Measurements from ENCODE around the gene SLC1A1.
"Not testable (repeated sequence)": the region's sequence is repeated elsewhere in the genome, so short reads cannot be mapped to it uniquely, and the experiment has no call there.

Gene SLC1A1

DNA sequence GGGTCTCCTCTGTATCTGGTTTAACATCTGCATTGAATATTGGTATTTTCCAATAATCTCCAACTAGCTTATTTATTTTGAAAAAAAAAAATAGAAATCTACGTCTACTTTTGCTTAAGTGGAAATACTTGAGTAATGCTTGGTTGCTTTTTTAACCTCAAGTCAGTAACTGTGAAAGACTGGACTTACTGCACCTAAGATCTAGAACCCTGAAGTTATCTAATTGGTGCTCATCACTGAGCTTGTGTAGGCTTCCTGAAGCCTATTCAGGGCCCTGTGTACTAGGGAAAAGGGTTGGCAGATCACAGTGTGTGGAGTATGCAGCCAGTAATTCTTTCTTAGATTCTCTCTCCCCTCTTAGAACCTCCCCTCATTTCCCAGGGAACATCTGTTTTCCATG, 16.2 kb downstream of the SLC1A1 start:
- no peak for DNase-seq (ENCODE audit: low spot score)

DNA sequence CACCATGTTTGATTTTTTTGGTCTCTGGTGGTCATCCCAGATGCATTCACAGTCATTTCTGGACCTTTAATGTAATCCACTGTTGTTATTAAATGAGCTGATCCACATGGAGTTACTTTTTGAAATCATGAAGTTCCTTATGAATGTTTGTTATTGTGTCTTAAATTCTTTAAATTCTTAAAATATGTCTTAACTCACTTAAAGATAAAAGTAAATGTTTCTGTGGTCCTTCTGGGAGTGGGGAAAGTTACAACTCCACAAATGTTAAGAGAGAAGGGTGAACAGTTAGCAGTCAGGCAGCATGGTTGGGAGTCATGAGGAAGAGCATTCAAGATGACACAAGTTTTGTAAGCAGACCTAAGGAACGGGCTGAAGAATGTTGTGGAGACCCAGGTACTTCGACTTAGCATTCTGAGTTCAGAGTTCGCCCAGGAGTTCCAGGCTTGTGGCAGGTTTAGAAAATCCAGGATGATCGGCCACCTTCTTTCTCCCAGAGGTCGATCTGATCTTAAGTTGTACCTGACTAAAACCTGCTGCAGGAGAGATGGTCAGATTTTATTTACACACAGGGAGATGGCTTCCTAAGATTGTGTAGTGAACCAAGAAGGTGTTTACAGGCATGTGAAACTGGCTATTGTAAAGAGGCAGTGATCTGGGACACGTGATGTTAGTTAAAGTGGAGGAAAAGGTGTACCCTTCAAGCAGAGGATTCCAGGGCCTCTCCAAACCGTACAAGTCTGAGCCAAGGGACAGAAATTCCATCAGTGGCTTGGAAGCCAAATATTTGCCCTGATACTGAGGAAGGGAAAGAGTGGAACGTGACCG, 17.2 kb downstream of the SLC1A1 start:
- no peak for DNase-seq (ENCODE audit: low spot score)

- no peak for DNase-seq (ENCODE audit: low spot score)
Measured at GRCh38 chr9:4508246-4508906, 18.1 kb downstream of the SLC1A1 start.

GRCh38 chr9:4508907-4509589, 18.8 kb downstream of the SLC1A1 start:
- no peak for DNase-seq (ENCODE audit: low spot score)

- DNase-seq (ENCODE audit: low spot score), result no peak
Measured at GRCh38 chr9:4509590-4509984, 19.3 kb downstream of the SLC1A1 start.

DNA sequence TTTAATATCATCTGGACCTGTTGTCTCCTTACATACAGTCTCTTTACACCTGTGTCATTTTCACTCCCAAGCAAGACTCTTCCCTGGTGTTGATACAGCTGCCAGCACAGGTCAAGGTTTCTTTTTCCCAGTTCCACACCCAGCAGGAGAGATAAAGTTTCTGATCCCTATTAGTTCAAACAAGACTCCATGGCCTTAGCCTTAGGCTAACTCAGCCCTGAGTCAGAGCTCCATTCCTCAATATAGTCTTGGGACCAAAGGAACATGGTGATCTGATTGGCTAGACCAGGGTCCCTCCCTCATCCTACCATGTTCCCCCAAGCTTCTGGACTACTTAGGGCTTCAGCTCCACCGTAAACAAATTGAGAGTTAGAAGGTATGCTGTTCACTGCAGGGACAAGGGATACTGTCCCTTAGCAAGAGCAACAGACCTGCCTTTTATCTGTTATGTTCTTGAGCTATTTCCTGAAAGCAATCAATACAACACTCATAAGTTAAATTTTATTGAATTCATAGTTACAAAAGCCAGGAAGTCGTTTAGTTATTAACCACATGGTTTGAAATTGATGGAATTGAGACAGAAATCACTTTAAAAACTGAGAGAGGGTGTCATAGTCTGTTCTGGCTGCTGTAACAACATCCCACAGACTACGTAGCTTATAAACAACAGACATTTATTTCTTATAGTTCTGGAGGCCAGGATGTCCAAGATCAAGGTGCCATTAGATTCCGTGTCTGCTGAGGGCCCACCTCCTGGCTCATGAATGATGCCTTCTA, 20.5 kb downstream of the SLC1A1 start:
- DNase-seq (ENCODE audit: low spot score), result no peak

DNA sequence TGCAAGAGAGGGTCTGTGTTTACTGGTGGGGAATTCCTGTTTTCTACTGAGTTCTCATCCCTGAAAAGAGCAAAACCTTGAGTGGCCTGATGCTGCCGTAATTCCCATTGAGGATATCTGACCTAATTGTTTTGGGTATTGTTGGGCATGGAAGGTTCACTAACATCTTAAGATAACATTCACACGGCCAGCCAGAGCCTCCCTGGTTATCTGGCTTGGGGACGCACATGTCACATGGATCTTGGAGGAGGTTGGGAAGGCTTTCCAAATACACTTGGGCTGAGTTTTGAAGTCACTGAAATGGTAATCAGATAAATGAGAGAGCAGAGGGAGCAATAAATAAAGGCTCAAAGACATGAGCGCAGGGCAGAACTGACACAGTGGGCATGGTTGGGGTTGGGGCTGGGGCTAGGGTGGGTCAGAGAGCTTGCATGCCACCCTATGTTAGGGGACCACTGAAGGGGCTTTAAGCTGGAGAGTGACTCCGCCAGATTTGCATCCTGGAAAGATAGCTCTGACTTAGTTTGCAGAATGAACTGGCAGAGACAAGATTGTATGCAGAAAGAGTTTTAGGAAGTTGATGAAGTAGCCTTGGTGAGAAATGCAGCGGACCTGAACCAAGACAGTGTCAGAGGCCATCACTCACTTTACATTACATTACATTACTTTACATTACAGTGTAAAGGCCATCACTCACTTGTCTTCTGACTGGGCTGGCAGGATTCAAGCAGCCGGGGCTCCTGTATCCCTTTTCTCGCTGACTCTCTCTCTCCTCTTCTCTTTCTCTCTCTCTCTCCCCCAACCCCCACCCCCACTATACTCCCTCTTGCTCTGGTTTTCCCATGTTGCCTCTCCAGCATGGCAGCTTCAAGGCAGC, 24.2 kb downstream of the SLC1A1 start:
- no peak for DNase-seq (ENCODE audit: low spot score)

DNA sequence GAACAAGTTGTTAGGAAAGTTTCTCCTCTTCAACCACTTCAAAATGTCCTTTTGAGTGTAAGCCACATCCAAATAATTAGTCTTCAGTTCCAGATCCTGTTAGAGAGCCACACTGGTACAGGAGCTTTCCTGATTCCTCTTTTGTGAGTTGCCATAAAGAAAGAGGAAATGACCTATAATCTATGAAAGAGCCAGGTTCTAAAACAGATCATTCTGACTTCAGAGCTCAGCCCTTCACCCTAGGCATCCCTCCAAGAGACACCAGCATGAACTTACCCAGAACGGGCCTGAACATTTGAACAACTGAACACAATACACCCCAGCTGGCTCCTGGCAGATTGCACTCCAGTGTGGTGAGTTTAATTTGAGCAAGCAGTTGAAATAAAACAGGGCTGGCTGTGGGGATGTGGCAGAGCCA, 25.7 kb downstream of the SLC1A1 start:
- DNase-seq (ENCODE audit: low spot score), result no peak

DNA sequence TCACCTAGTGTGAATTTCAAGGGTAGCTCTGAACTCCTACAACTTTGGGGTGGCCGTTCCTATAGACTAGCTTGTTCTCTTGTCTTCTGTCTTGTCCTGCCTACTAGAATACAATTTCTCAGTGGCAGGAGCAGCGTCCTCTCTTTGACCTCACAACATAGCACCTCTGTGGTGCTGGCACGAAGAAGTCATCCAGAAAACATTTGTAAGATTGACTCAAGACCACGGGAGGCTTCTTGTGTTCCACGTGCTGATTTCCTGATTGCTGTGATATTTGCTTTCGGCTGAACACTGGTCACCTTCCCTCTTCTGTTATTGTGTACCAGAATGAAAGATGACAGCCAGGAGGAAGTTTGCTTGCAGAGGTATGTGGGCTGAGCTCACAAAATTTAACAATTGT, 27.0 kb downstream of the SLC1A1 start:
- DNase-seq (ENCODE audit: low spot score), result no peak

GRCh38 chr9:4519604-4520003, 29.3 kb downstream of the SLC1A1 start:
- DNase-seq (ENCODE audit: low spot score), result no peak

- DNase-seq (ENCODE audit: low spot score), result no peak
Measured at GRCh38 chr9:4520055-4520454, 29.8 kb downstream of the SLC1A1 start.

DNA sequence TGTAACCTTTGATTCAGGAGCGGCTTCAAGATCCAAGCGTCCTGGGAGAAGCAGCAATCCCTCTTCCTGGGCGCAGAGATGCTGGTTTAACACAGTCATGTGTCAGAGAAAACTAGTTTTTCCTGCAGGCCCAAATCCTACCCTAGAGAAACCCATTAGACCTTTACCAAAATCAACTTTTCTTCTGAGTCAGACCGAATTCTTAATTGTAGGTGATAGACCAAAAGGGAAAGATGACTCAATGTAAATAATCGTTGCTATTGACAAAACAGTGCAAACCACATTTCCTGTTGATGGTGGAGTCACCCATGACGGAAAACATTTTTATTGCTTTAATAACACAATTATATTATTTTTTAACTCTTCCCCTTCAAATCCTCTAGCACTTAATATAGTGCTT, 40.1 kb downstream of the SLC1A1 start:
- no peak for DNase-seq (ENCODE audit: low spot score)

- not testable (repeated sequence) for DNase-seq (ENCODE audit: low spot score)
Measured at GRCh38 chr9:4530831-4531230, 40.6 kb downstream of the SLC1A1 start.

DNA sequence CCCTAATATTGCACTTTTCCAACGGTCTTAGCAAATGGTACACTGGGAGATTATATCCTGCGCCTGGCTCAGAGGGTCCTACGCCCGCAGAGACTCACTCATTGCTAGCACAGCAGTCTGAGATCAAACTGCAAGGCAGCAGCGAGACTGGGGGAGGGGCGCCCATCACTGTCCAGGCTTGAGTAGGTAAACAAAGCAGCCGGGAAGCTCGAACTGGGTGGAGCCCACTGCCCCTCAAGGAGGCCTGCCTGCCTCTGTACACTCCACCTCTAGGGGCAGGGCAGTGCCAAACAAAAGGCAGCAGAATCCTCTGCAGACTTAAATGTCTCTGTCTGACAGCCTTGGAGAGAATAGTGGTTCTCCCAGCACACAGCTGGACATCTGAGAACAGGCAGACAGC, 41.1 kb downstream of the SLC1A1 start:
- not testable (repeated sequence) for DNase-seq (ENCODE audit: low spot score)

GRCh38 chr9:4533881-4534280, 43.6 kb downstream of the SLC1A1 start:
- not testable (repeated sequence) for DNase-seq (ENCODE audit: low spot score)

DNA sequence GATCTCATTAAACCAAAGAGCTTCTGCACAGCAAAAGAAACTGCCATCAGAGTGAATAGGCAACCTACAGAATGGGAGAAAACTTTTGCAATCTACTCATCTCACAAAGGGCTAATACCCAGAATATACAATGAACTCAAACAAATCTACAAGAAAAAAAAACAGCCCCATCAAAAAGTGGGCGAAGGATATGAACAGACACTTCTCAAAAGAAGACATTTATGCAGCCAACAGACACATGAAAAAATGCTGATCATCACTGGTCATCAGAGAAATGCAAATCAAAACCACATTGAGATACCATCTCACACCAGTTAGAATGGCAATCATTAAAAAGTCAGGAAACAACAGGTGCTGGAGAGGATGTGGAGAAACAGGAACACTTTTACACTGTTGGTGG, 45.9 kb downstream of the SLC1A1 start:
- DNase-seq (ENCODE audit: low spot score), result not testable (repeated sequence)

DNA sequence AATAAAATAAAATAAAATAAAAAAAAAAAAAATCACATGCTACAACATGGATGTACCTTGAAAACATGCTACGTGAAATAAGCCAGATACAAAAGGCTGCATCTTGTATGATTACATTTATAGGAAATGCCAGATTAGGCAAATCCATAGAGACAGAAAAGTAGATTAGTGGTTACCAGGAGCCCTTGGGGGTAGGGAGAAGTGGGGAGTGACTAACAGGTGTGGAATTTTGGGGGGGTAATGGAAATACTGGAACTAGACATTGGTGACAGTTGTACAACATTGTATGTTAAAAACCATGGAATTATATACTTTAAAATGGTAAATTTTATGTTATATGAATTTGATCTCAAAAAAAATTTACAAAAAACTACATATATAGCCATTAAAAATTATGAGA, 47.3 kb downstream of the SLC1A1 start:
- DNase-seq (ENCODE audit: low spot score), result no peak

DNA sequence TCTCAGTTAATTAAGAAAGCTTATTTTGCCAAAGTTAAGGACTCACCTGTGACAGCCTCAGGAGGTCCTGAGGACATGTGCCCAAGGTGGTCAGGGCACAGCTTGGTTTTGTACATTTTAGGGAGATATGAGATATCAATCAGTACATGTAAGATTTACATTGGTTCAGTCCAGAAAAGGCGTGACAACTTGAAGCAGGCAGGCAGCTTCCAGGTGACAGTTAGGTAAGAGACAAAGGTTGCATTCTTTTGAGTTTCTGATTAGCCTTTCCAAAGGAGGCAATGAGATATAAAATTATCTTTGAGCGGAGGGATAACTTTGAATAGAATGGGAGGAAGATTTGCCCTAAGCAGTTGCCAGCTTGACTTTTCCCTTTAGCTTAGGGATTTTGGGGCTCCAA, 47.8 kb downstream of the SLC1A1 start:
- no peak for DNase-seq (ENCODE audit: low spot score)

DNA sequence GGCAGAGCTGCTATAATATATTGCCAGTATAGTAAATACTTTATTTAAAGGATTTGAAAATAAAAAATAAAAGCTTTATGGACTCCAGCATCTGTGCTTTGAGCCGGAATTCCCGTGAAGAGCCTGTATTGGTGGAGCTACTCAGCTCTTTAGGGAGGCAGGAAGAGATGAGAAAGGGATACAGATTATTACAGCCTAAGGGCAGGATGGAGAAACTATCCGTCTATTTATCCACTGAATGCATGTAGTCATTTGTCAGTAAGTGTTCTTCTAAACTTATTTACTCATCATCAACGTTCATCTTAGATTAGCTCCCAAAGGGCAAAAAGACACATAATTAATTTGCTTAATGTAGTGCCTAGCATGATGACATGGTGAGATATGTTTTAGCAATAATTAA, 48.4 kb downstream of the SLC1A1 start:
- DNase-seq (ENCODE audit: low spot score), result no peak

- DNase-seq (ENCODE audit: low spot score), result no peak
Measured at GRCh38 chr9:4540425-4540824, 50.2 kb downstream of the SLC1A1 start.

- DNase-seq (ENCODE audit: low spot score), result no peak
Measured at GRCh38 chr9:4541281-4541680, 51.0 kb downstream of the SLC1A1 start.
